GM20000 (cell line): ENCODE data around the gene PMM1.
"Not testable (repeated sequence)": the region's sequence is repeated elsewhere in the genome, so short reads cannot be mapped to it uniquely, and the experiment has no call there.

Source experiments
- DNase-seq: peaks from one replicate; pipeline ENCODE4 v3.0.0; 2012; ENCODE audit warnings: low spot score
- CTCF ChIP-seq: IDR thresholded peaks from 2 replicates; pipeline ENCODE4 v1.5.1; 2012; ENCODE audit warnings: mild to moderate bottlenecking, control low read depth; ENCODE audit errors: extremely low read depth, missing control alignments

PMM1 gene

GRCh38 chr22:41561335-41561734 is 28.3 kb downstream of the PMM1 start:
- no peak for DNase-seq
- TF ChIP-seq CTCF = no peak

DNA sequence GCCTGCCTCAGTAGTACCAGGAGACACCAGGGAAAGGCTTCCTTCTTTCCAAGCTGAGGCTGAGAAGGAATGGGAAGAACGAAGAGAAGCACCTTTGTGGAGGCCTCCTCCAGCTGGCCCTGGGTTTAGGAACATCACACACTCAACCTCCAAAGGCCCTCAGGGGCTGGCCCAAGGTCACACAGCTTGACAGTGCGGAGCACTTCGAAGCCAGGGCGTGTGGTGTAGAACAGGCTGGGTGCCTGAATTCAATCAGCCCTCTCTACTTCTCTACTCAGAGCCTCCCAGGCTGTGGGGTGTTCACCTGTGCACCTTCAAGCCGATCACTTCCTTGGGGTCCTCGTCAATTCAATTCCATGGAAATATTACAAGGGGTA is 29.6 kb downstream of the PMM1 start:
- DNase-seq = no peak
- TF ChIP-seq CTCF = no peak

DNA sequence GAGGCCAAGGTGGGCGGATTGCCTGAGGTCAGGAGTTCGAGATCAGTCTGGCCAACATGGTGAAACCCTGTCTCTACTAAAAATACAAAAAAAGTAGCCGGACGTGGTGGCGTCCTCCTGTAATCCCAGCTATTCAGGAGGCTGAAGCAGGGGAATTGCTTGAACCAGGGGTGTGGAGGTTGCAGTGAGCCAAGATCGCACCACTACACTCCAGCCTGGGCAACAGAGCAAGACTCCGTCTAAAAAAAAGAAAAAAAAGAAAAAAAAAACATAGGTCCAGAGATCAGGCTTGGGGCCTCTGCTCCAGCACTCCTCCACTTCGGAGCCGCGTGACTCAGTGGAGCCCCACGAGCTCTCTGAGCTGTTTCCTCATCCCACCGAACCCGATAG is 31.4 kb downstream of the PMM1 start:
- not testable (repeated sequence) for DNase-seq

- no peak for TF ChIP-seq CTCF
- no peak for DNase-seq
These were observed 32.0 kb downstream of the PMM1 start for GRCh38 chr22:41557401-41558240.

DNA sequence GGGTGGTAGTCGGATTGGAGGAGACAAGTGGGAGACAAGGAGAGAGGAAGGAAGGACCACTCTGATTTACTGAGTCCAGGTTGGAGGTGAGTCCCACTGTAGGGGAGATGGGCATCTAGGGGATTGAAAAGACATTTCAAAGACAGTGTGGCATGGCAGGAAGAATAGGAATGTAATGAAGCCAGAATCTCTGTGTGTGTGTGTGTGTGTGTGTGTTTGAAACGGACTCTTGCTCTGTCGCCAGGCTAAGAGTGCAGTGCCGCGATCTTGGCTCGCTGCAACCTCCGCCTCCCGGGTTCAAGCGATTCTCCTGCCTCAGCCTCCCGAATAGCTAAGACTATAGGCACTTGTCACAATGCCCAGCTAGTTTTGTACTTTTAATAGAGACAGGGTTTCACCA is 33.1 kb downstream of the PMM1 start:
- no peak for DNase-seq
- TF ChIP-seq CTCF = no peak

DNA sequence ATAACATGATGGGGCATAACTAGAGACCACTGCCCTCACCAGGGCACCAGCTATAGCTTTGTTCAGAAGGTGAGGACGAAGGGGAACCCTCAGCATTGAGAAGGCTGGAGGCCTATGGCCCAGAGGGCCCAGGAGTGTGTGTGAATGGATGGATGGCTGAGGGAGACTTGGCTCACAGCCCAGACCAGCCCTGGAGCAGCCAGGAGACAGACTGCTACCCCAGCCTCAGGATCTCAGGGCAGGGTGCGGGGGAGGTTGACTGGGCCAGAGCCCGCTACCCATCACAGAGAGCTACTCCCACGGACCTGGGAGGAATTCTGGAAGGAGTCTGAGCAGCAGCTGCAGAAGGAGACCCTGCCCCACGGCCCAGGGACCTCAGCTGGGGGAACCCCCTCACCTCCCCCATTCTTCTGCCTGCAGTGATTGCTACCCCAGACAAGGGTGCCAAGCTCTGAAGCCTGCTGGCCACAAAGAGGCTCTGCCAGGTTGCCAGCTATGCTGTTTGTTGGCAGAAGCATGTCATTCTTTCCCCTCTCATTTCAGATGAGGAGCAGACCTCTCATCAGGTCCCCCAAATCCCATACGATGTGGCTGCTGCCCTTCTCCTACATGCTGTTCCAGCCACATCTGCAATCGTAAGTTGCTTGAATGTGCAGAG is 34.2 kb downstream of the PMM1 start:
- no peak for TF ChIP-seq CTCF
- no peak for DNase-seq

- TF ChIP-seq CTCF = no peak
- no peak for DNase-seq
These were observed 37.6 kb downstream of the PMM1 start for GRCh38 chr22:41551877-41552582.
